ENCODE measurements around the gene KRT27.
A peak's percentile ranks its signal among the peaks of the same experiment; 100 is the strongest.

The KRT27 gene

DNA sequence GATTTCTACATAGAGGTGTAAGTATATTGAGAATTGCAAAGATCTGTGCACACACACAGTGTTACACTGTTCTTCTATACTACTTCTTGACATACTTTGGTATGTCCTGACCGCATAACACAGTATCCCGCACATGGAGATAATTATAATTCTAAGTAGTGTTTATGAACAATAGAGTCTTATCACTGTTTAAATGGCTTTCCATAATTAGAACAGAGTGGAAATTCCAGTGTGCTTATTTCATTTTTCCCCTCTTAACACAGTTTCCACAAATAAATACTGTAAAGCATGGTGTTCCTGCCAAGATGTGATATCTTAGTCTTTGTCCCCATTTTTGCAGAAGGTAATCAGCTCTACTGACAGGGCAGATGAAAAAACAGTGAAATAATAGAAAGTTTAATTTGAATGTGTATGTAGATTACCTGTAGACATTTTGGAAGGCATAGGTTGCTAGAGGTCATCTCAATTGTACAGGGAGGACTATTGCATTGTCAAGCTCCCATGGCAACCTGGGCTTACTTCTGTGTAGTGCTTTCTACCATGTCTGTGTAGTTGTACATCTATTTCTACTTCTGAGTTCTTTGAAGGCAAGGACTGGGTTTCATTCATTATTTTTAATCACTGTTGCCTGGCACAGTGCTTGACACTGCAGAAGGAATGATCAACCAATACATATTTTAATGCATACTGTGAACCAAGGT lies 27.5 kb upstream of the KRT27 start:
- no peak for DNase-seq (ENCODE audit: low spot score)

DNA sequence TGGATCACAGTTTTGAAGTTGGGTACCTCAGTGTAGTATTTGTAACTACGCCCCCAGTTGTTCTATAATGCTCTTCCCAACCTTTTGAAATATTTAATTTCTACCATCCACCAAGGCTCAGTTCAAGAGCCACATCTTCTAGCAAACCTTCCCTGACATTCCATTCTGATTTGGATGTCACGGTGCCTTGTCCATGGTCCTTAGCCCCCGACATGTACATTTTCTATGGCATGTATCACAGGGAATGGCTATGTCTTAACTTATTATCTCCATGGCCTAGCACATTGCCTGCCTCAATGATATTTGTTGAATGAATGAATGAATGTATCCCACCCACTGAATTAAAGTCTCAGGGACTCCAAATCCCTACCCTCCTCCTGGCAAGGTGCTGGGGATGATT lies 23.8 kb upstream of the KRT27 start:
- no peak for DNase-seq (ENCODE audit: low spot score)

DNA sequence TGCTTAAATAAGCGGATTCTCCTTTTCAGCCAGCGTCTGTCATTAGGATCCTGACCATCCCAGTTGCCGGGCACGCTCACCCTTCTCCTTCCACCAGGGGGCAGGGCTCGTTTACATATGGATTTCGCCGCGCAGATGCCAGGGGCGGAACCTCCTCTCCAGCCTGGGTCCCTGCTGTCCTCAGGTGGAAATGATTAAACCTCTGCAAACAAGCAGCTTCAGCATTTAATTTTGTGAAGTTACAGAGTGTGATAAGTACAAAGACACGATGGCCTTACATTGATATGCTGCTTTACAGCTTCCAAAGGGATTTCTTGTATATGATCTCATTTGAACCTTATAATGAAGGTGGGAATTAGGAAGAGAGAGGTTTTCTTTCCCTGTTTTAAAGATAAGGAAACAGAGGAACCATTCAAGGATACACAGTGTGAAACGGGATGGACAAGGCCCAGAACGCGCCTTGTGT lies 21.3 kb upstream of the KRT27 start:
- DNase-seq (ENCODE audit: low spot score) = peak; percentile 75

DNA sequence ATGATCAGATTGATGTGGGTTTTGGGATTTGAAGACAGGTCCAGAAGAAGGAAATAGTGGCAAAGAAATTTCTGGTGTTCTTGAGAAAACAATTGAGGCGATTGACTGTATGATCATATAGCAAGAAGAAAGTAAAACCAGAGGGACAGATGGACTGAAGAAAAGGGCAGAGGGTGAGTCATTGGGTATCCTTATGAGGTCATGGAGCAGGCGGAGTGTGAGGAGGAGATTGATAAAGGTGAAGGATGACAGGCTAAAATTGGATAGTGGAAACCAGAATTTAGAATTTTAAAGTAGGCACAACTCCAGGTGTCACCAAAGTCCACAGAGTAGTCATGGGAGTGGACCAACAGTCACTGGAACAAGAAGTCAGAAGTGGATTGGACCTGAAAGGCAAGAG lies 18.8 kb upstream of the KRT27 start:
- no peak for DNase-seq (ENCODE audit: low spot score)

DNA sequence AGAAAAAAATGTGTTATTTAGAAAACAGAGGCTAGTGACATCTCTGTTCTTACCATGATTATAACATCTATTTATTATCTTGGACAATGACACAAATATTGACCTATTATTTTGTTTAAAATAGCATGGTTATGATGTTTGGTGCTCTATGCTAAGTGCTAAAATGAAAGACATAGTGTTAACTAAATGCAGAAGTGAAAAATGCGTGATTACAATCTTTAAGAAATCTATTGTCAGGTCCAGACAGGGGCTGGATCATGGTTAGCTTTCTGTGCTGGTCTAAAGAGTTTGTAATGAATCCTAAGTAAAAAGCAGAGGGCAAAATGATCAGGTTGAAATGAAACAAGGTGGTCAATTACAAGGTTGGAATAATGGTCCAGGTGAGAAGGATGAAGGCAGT lies 18.0 kb upstream of the KRT27 start:
- no peak for DNase-seq (ENCODE audit: low spot score)

DNA sequence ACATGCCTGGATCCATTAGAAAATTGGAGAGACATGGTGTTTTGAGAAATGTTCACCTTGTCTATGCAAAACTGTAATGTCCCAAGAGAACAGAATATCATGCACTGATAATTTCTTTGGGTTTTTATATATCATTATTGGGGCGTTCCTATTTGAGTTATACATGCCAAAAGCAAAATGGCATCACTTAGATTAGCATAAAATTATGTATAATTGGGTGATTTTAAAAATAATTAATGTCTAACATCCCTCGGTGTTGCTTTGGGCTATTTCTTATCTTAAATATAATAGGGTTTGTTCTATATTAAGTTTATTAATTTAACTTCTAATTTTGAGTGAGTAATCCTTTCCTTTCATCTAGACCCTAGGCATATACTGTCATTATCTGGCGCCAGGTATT lies 17.5 kb upstream of the KRT27 start, which contains the start of gene KRT28:
KRT28 (minus strand) TSS at position 101 of the 400 bp plus-strand sequence; CDS start at position 35, 66 bp downstream.
- DNase-seq (ENCODE audit: low spot score) = no peak

DNA sequence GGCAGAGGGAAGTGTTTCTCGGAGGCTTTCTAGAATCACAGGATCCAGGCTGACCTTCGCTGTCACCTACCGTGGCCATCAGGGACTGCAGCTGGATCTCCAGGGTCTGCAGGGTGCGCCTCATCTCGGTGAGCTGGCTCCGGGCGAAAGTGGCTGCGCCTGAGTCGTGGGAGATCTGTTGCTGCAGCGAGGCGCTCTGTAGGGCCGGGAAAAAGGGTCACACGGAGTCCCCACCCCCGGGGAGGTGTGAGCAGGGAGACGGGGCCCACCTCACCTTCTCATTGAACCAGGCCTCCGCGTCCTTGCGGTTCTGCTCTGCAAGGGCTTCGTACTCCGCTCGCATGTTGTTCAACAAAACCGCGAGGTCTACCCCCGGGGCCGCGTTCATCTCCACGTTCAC lies 14.5 kb upstream of the KRT27 start:
- DNase-seq (ENCODE audit: low spot score) = no peak

DNA sequence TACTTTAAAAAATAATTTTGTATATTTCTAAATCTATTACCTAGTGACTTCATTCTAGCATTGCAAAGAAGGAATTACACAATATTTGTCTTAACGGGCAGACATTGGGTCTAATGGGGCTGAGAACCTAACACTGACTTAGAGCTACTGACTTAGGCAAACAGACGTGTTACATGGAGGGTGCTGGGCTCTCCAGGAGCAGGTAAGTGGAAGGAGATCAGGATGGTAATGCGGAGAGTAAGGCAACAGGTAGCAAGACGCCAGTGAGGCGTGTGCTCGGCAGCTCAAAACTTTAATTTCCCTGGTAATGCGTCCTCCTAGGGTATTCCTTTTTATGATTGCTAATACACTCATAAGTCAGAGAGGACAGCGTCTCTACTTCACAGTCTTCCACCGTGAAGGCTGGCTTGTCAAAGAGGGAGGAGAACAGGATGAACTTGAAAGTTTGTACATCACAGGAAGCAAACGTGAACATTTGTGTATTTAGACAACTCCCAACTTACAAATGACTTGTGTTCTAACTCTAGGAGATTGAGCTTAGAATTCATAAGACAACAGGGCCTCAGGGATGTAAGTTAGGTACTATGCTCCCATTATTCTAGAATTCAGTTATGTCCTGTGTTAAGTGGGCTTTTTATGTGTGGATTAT lies 12.8 kb upstream of the KRT27 start:
- DNase-seq (ENCODE audit: low spot score) = no peak

DNA sequence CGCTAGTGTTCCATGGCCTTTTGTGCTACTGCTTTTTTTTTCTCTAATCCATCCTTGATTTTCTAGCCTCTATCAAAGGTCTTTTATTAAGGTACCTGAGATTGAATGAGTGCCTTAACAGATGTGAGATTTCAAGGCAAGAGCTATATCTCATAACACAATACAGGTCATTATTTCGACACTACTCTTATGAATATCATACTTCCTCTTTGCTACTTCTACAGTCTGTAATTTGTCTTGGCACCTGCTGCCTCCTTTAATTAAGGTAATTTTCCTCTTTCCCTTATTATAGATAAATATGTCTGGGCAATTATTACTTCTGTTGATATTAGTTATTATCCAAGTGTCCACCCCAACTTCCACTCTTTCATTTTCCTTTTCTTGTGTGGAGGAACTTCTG lies 12.1 kb upstream of the KRT27 start:
- no peak for DNase-seq (ENCODE audit: low spot score)

DNA sequence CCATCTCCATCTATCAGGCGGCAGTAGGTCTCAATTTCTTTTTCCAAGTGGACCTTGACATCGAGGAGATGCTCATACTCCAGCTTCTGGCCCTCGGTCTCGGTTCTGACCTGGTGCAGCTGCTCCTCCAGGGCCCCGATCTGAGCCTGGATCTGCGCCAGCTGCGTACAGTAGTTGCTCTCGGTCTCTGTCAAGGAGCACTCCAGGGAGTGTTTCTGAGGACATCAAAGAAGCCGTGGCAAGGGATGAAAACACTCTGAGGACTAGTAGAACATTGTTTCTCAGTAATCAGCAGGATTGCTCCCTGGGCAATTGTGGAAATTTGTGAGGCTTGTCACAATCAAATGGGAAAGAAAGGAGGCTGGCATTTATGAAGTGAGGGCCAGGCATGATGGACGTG lies 11.5 kb upstream of the KRT27 start:
- no peak for DNase-seq (ENCODE audit: low spot score)

DNA sequence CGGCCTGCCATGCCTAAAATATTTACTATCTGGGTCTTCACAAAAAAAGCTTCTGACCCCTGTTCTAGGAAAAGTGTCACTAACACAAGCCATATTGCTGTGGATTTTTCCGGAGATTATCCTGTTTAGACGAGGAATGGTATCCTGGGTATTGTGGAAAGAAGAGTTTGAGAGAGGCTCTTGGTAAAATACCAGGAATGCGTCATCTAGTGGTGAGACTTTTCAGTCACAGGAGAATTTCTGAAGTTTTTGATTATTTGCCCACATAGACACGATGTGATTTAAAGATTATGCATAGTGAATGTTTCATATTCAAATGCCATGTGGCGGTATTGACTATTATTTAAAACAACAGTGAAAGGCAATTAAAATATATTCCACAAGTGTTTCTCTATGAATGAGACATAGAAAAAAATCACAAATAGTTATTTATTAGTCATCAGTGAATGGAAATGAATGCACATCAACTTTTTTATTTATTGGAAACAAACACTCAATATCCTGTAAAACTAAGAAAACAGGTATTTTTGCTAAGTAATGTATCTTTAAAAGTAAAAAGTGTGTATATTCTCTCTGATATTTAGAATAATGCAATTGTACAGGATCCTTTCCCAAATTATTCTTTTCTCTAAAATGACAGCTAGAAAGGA lies 9.6 kb upstream of the KRT27 start:
- DNase-seq (ENCODE audit: low spot score) = peak; percentile 7

DNA sequence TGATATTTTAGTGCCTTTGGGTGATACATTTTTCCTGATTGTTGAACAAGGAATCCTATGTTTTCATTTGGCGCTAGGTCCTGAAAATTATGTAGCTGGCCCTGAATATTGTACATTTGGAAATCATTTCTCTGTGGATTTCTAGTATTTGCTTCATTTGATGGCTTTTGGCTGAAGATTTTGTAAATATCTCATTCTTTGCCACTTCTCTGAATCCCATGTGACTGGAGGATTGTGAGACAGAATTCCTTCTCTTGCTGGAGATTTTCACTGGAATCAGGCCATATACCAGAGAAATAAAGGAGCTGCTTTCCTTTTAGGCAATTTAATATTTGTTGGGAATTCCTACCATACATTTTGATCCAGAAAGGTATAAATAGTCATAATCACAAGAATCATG lies 8.8 kb upstream of the KRT27 start:
- no peak for DNase-seq (ENCODE audit: low spot score)

DNA sequence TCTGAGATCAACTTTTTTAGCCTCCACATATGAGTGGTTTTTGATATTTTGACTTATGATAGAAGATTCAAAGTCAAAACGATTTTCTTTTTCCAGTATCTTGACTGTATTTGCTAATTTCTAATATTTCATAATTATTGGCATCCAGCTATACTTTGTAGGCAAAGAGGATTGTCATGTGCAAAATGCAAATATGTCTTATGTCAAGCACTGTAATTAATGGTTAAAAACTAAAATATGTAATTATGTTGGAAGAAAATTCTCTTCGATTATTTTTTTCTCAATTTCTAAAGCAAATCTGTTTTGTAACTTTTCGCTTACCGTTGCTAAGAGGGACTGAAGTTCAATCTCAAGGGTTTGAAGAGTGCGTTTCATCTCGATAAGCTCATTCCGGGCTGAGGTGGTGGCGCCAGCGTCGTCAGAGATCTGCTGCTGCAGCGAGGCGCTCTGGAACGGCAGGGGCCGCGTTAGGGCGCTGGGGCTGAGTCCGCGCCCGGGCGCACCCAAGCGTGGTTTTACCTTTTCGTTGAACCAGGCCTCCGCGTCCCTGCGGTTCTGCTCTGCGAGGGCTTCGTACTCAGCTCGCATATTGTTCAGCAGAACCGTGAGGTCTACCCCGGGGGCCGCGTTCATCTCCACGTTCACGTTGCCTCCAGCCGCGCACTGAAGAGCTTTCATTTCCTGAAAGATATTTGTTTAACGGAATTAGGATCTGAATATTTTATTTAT lies 3.0 kb downstream of the KRT27 start:
- DNase-seq (ENCODE audit: low spot score) = no peak

DNA sequence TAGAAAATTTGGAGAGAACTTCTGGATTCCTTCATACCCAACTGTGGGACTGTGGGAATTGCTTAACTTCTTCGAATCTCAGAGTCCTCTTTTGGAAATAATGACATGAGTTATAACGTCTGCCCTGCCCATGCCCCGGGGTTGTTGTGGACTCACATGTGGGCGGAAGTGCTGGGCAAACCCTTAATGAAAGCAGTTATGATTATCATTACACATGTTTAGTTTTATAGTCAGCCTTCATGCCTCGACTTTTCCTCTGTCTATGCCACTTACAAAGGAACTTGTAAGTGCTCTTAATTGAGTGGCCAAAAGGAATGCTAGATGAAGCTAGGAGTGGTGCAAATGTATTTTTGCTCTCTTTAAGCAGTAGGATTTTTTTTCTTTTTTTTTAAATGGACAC lies 3.9 kb downstream of the KRT27 start:
- DNase-seq (ENCODE audit: low spot score) = no peak

DNA sequence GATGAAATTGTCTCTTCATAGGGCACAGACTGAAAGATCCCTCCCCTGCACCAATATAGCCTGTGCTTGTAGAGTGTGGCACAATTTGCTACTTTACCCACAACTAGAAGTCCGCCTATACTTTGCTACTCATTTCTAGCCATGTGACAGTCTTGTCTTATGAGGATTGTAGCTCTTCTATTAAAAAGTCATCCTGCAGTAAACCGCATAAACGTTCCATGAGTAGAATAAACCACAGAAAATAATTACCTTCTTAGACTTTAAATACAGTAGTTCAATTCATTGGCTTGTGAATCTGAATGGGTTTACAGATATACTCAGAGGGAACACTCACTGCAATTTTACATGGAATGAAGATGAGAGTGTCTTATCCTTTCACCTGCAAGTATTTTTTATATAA lies 4.4 kb downstream of the KRT27 start:
- no peak for DNase-seq (ENCODE audit: low spot score)

DNA sequence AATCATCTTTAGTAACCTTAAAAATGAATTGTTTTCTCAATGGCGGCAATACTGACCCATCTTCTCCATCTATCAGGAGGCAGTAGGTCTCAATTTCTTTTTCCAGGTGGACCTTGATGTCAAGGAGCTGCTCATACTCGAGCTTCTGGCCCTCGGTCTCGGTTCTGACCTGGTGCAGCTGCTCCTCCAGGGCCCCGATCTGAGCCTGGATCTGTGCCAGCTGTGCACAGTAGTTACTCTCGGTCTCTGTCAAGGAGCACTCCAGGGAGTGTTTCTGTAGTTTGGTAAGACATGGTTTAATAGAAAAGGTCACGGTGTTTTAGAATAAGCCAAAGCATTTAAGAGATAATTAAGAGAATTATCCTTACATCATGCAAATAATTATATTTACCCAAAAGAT lies 4.9 kb downstream of the KRT27 start:
- DNase-seq (ENCODE audit: low spot score) = no peak

DNA sequence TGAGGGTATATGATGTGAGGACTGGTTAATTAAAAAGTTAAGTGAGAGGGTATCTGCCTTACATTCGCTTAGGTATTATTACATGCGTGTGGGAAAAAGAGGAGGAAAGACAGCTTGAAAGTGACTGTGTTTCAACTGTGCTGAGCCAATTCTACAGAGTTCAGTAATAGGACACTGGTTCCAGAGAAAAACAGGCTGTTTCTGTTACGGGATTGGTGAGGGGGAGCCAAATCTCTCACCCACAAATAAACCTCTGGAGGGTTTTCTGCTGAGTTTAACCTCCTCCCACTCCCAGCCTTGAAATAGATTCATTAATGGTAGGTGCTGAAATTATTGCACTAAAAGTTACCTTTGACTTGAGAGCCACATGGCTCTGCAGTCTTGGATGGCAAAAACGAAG lies 6.4 kb downstream of the KRT27 start:
- DNase-seq (ENCODE audit: low spot score) = no peak

DNA sequence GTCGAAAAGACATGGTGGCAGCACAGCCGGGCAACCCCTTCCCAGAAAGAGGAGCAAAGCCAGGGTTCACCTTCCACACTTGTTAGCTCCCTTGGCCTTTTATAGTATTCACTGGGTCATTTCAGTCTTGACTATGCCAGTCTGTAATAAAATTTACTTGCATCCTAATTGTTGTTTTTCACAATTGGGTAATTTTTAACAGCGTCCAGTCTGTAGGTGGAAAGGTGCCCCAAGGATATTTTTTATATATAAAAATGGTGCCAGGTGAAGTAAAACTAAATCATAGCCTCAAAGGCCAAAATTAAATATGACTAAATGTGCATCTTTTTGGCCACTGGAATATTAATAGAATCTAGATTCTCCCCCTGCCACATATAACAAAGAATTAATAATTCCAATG lies 10.2 kb downstream of the KRT27 start, which contains the start of gene KRT26:
KRT26 (minus strand) TSS at position 101 of the 400 bp plus-strand sequence; CDS start at position 13, 88 bp downstream.
- DNase-seq (ENCODE audit: low spot score) = no peak

DNA sequence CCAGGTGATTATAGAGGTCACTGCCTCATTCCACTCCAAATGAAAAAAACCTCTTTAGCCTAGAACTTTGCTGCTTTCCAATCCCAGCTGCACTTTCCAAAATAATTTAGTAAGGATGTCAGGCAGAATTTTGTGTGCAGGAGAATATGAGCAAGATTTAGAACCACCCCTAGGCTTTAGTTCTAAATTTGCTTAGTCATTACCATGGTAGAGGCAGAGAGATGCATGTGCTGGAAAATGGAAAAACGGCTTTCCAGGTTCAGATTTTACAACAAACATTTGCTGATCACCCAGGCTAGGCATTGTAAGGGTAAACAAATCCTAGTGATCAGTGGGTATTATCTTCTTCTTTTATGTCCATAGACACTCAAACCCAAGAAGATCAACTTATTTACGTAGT lies 16.7 kb downstream of the KRT27 start:
- no peak for DNase-seq (ENCODE audit: low spot score)

DNA sequence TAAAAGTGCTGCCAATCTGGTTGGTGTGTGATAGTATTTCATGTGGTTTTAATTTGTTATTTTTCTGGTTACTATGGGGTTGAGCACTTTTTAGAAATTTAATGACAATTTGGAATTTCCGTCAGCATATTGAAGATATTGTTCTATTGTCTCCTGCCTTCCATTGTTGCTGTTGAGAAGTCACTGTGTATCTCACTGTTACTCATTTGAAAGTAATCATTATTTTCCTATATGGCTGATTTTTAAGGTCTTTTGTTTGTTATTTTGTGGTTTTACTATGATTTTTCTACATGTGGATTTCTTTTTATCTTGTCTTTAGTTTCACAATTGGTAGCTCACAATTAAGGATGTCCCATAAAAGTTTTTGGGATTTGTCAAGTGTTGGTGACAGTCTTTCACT lies 18.6 kb downstream of the KRT27 start:
- DNase-seq (ENCODE audit: low spot score) = no peak

DNA sequence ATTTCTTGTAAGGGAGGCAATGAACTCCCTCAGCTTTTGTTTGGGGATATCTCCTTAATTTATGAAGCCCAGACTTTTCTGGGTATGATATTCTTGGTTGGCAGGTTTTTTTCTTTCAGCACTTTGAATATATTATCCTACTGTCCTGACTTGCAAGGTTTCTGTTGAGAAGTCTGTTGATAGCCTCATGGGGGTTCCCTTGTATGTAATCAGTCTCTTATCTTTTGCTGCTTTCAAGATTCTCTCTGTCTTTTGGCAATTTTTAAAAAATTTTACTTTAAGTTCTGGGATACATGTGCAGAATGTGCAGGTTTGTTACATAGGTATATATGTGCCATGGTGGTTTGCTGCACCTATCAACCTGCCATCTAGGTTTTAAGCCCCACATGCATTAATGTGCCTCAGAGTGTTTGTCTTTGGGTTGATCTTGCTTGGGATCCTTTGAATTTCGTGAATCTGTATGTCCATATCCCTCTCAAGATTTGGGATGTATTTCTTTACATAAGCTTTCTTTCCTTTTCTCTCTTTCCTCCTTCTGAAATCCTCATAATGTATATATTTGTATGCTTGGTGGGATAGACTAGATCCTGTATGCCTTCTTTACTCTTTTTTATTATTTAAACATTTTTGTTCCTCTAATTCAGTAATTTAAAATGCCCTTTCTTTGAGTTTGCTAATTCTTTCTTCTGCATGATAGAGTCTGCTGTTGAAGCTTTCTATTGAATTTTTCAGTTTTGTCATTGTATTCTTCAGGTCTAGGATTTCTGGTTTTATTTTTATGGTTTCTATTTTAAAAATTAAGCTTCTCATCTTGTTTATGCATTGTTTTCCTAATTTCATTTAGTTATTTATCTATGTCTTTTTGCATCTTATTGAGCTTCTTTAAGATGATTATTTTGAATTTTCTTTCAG lies 22.0 kb downstream of the KRT27 start:
- DNase-seq (ENCODE audit: low spot score) = no peak
